GM21825 (cell line): Measurements from ENCODE around the gene PRKACB.

Source experiments
- ATAC-seq: cut with Tn5 transposase; IDR thresholded peaks from one replicate; pipeline ENCODE4 v1.9.1; 2021; ENCODE audit warnings: mild to moderate bottlenecking, moderate library complexity; ENCODE audit not compliant: unreplicated experiment

The PRKACB gene

DNA sequence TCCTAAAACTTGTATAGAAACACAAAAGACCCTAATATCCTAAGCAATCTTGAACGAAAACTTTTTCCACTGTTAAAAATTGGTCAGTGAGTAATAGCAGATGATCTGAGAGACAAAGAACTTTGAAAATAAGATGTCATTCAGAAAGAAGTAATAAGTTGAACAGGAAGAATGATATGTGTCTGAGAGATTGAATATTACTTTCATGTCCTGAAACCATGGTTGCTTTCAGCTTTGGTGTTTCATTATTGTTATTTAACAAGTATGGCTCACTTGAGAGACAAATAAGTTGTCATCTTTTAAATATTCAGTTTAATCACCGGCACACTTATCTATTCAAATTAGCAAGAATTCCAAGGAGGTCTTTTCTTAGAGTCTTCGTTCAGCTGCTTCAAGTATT lies 11.4 kb downstream of the PRKACB start:
- no peak for ATAC-seq

DNA sequence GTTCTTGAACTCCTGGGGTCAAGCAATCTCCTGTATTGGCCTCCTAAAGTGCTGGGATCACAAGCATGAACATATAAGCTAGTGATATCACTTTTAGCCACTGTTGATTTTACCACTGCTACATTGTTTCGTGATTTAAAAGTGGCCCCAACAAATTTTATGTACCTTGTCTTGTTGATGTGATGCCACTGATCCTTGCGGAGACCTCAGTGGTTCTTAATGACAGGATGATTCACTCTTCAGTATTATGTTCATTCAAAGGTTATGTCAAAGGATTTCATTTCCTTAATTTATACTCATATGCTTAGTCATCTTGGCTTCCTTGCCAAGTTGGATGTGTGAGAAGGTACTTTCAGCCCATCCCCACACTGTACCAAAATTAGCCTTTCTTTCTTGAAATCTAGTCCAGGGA lies 12.1 kb downstream of the PRKACB start:
- ATAC-seq: no peak

DNA sequence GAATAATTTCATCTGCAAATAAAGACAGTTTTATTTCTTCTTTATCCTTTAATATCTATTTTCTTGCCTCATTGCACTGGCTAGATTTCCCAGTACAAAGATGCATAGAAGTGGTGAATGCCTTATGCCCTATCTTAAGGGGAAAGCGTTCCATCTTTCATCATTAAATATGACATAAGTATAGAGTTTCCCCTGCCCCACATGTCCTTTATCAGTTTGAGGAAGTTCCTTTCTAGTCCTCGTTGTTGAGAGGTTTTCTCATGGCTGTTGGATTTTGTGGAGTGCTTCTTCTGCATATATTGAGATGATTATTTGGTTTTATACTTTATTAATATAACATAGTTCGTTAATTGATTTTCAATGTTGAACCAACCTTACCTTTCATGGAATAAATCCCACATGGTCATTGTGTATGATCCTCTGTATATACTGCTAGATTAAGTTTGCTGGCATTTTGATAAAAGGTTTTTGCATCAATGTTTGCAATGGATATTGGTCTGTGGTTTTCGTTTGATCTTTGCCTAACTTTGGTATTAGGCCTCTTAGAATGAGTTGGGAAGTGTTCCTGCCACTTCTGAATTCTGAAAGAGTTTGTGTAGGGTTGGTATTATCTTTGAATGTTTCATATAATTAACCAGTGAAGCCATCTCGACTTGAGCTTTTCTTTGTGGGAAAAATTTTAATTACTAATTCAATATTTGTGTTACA lies 15.6 kb downstream of the PRKACB start:
- no peak for ATAC-seq

DNA sequence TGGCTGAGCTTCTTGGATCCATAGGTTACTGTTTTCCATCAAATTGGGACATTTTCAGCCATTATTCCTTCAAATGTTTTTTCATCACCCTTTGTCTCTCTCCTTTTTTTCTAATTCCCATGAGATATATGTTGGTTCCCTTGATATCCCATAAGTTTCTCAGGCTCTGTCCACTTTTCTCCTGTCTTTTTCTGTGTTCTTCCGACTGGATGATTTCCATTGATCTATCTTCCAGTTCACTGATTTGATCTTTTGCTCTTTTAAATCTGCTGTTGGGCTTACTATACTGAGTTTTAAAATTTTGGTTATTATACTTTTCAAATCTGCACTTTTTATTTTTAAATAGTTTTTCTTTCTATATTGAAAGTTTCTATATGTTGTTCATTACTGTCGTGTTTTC lies 18.2 kb downstream of the PRKACB start:
- ATAC-seq: no peak

DNA sequence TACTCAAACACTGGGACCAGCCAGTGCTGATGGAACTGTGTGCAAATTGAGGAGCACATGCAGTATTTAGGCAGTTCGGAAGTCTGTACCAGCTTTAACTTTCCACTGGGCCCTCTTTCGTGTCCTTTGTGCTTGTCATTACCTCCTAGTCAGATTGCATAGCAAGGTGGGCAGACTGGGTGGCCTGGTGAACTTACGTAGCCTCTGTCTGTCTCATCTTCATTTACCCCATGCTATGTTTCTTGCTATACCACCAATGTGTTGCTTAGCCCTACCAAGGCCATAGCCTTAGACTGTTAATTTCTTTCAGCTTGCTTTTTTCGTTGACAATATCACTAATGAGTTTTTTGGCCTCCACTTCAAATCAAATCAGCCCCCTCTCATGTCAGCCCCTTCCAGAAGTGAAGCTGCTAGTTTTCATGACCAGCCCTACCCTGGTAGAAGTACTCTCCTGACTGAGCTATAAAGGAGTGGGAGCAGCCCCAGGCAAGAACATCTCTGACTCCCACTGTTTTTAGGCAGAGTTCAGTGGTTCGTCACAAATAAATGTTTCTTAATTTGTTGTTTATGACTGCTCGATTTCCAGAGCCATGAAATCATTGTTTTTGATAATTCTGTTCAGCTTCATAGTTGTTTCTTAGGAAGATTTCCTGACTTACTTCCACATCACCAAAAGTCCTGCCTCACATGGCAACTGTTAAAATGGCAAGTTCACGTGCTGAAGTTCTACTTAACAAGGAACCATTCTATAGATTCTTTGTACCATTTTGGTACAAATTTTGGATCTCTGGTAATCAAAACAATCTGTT lies 19.3 kb downstream of the PRKACB start:
- no peak for ATAC-seq

DNA sequence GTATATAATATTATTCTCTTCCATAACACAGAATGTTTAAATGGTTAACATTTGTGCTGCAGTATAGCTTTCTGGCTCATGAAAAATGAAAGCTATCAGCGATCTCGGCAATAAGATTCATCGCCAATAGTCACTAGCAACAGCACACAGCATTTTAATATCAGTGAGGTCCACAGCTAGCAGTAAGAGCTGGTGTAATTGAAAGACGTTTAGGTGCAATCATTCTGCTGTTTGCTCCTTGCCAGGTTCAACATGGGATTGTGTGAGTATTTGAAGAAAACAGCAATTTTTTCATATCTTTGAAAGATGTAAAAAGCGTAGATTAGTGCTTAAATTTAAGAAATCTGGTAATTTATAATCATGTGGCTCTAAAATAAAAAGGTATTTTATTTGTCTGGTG lies 20.1 kb downstream of the PRKACB start:
- ATAC-seq: no peak

DNA sequence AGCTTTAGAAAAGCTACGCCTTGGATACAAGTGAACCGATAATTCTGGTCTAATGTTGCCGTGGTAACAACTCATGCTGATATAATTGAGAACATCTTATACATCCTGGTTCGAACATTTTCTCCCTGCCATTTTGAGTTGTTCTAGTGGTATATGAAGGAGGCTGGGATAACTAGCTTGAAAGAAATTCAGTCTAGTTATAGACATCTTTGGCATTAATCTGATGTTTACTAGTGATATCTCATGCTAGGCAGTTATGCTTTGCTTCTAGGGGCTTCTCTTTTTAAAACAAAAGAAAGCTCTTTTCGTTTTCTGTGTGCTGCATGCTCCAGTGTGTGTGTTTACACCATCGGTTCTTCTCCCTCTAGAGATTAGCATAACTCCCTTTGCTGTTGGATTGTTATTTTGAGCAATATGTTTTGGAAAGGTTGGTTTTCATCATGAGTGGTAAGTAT lies 20.5 kb downstream of the PRKACB start:
- ATAC-seq: no peak

DNA sequence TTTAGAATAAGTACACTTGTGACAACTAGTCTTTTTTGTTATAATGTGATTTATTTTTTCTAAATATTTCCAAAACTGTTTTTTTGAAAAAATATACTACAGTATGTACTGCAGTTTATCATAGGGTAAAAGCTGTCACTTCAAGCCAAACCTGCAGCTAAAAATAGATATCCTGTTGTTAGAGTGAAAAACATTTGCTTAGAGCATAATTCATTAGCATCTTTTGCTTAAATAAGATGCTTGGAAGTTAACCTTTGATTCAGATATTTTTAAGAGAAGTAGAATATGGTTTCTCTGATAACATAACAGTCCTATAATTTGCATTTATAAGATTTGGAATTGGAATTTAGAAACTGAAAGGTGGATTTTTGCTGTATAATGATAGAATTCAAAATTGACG lies 21.5 kb downstream of the PRKACB start:
- no peak for ATAC-seq

DNA sequence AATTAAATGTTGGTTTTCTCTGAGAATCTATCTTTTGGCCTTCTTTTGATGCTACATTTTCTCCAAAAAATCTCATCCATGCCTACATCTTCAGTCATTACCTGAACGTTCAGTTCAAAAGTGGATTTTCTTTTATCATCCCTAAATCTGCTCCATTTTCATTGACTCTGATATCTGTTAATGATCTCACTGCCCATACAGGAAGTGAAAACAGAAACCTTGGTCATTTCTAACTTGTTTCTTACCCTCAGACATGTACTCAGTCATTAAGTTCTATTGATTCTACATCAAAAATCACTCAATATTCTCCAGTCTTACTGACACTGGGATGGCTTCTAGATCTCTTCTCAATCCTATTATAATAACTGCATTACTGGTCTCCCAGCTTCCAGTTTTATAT lies 22.7 kb downstream of the PRKACB start:
- ATAC-seq: peak; percentile 89

DNA sequence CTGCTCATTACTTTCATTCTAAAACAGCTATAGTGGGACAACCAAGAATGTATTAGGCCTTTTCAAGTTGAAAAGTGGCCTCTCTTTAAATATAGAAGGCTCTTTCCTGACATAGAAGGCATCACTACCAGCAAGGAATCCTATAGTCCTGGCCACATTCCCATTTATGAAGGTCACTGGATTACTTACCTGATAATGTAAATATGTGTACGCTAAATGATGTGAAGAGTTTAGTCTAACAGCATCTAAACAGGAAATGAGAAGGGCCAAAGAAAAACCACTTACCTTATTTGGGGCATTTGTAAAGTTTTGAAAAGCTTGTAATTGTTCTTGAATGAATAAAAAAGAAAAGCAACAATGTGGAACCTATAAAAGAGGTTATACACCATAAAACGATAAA lies 24.7 kb downstream of the PRKACB start:
- ATAC-seq: no peak

DNA sequence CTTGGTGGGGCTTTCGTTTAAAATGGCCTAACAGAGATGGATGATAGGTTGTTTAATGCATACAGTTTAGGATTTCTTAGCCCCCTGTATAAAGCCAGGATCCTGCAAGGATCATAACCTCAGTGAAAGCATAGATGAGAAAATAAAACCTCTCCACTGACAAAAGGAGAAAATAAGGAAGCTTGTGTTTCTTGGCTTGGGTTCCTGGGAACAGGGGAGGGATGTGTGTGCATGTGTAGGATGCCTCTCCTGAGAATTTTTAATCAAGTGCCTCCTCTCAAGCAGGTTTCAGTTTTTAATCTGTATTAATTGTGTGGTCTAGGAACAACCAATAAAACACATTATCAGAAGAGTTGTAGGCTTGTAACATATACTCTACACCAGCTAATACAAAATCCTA lies 26.1 kb downstream of the PRKACB start:
- no peak for ATAC-seq

DNA sequence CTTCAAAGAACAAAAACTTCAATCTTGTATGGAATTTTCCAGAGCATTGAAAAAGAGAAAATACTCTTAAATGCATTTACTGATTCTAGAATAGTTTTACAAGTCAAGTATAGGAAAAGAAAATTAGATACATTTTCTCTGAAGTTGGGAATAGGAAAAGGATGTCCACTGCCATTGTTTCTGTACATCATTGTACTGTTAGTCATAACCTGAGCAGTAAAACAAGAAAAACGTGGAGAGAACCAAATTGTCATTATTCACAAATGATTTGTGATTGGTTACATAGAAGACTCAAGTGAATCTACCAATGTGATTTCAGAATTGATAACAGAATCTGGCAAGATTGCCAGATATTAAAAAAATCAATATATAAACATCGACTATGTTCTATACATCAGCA lies 27.4 kb downstream of the PRKACB start:
- no peak for ATAC-seq

DNA sequence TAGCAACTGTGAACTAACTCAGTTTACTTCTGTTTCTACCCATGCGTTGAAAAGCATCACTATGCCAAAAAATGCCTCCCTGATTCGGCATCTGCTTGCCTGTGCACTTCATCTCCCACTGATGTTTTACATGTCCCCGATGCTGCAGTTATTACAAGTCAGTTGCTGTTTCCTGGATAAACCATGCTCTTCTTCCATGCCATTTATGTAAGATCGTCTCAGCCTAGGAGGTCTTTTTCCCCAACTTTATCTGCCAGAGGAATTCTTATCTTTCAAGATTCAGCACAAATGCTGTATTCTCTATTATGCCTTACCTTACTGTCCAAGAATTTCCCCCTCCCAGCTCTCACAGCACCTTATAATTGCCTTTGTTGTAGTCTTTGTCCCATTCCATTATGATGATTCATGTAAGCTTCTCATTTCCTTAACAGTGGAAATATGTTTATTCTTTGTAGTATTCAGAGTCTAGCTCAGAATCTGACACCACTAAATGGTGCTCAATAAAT lies 30.0 kb downstream of the PRKACB start:
- no peak for ATAC-seq

DNA sequence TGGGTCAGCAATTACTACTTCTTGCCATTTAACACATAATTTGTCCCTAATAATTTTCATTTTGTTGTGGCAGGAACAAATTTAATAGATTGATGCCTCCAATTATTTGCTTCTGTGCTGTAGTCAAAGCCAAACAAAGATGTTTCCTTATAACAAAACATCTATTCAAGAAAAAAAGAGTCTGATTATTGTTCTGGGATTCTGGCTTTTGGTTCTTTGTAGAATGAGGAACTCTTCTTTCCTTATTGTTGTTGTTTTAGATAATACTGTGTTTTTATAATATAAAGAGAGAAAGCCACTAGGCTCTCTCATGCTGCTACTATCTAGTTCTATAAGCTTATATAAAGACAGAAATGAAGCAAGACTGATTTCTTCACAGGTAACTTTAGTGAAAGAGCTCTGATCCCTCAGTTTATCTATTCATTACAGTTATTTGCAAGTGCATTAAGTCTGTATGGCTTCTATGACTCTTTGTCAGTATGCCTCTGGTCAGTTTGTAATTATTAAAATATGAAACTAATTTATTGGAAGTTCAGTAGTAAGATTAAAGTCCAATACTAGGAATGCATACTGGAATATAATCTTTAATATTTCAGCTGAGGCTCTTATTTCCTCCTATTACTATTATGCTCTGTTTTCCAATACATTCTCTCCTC lies 37.4 kb downstream of the PRKACB start:
- ATAC-seq: no peak

DNA sequence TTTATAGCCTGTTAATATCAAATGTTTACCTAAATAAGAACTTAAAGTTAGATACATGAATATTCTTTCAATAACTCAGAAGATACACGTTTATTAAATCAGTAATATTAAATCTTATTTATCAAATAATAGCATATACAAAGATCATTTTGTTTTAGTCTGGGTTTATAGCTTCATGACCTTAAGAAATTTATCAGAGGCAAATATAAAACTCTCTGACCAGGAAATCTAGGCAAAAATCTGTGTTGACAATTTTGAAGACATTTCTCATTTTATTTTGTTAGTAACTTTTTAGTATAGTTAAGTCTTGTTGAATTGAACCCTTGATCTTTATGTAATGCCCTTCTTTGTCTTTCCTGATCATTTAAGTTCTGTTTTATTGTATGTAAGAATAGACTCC lies 46.4 kb downstream of the PRKACB start:
- ATAC-seq: no peak

DNA sequence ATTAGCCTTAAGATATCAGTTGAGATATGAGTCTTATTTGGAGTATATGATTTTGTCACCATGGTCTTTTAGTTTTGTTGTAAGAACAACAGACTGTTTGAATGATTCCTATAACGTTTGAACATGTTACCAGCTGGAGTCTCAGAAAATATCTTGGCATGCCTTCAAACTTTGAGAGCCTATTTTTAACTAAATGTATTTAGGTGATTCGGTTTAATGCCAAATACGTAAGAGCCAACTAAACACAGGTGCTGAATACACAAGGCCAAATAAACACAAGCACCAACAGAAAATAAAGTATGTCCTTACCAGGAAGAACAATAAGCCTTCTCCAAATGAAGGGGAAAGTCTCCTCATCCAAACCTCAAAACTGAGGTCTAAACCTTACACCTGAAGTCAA lies 48.6 kb downstream of the PRKACB start:
- ATAC-seq: no peak

DNA sequence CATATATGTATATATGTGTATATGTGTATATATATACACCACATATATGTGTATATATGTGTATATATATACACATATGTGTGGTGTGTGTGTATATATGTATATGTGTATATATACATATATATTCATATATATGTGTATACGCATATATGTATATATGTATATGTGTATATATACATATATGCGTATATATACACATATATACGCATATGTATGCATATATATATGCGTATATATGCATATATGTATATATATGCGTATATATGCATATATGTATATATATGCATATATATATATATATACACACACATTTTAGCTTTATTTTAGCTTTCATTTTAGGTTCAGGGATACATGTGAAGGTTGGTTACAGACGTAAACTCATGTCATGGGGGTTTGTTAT lies 54.8 kb downstream of the PRKACB start:
- no peak for ATAC-seq

DNA sequence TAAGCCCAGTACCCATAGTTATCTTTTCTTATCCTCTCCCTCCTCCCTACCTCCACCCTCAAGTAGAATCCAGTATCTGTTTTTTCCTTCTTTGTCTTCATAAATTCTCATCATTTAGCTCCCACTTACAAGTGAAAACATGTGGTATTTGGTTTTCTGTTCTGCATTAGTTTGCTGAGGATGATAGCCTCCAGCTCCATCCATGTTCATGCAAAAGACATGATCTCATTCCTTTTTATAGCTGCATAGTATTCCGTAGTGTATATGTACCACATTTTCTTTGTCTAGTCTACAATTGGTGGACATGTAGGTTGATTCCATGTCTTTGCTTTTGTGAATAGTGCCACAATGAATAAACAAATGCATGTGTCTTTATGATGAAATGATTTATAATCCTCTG lies 55.2 kb downstream of the PRKACB start:
- no peak for ATAC-seq

DNA sequence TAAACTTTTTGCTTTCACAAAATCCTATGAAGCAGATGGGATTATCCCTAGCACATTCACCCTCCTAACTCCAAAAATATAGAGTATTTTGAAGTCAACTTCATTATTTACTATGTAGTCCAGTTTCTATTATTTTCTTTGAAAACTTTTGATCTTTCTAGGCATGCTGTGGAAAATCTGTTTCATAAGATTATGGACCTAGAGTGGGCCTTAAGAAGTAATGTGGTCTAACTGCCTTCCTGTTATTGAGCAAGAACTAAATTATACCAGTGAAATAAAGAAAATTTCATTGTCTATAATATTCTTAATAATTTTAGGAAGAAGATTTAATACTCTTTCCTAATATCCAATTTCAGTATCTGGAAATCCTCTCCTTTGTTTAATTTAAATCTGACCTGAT lies 58.1 kb downstream of the PRKACB start:
- ATAC-seq: no peak

DNA sequence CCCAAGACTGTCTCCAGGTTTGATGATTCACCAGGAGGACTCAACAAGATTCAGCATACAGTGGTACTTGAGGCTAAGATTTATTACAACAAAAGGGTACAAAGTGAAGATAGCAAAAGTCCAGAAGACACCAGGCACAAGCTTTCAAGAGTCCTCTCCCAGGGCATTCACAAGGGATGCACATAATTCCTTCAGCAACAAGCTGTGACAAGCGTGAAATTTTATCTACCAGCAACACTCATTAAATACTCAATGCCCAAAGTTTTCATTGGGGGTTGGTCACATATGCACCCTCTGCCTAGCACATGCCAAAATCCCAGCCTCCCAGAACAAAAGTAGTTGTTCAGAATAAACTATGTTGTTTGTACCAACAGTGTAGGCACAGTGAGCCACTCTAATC lies 62.3 kb downstream of the PRKACB start:
- ATAC-seq: no peak

DNA sequence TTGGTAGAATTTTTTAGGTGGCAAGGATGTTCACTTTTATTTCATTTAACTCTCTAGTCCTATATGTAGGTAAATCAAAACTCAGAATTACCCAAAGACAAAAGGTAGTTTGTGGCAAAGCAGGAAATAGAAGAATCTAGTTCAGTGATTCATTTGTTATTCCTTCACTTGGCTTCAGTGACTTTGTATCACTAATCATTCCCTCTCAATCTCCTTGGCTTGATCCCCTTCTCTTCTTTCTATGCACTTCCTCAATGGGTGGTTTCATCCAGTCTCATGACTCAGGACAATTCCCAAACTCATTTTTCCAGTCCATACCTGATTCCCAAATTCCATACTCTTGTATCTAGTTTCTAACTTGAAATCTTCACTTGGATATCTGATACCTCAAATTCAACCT lies 64.9 kb downstream of the PRKACB start:
- ATAC-seq: no peak
